Measurements from ENCODE around the gene MRPL27. TPM values are rescaled to one million over a fixed set of nuclear protein-coding genes. Genes with fewer than 3 reads are reported as not detected.
"Not testable (repeated sequence)": the region's sequence is repeated elsewhere in the genome, so short reads cannot be mapped to it uniquely, and the experiment has no call there.

The MRPL27 gene
- total RNA-seq, 1 donor from 2014 or later: 55.5 TPM

DNA sequence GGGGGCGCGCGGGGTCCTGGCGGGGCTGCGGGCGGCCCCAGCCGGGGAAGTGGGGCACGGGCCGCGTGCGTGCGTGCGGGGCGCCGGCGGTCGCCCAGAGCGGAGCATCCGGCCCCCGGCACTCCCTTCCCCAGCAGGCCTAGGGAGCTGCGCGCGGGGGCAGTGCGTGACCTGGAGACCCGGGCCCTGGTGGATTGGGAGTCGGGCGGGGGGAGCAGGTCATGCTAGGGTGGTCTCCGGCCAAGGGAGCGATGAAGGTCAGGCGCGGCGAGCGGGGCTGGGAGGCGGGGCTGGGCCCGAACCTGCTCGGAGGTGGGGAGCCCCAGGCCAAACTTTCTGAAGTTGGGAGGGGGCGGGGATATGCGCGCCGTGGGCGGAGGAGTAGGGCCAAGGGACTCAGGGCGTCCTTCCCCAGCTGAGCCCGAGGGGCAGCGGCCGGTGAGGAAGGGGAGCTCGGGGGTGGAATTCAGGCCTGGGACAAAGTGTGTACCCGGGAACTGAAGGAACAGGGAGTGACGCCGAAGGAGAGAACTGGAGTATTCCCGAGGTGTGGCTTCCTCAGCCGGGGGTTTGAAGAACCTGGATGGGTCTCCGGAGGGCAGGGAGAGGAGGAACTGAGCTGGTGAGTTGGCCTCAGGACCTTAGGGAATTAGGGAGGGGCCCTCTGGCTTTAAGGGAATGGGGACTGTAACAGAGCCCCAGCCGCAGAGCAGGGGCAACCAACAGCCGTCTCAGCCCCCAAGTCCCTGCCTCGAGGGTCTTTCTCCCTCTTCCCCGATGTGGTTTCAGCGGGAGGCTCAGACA lies 26.5 kb downstream of the MRPL27 start:
- no peak for DNase-seq (ENCODE audit: low spot score)

GRCh38 chr17:50345432-50346312 lies 27.3 kb downstream of the MRPL27 start, which contains the start of gene XYLT2:
XYLT2 (plus strand) TSS chr17:50346126; CDS start chr17:50346141, 15 bp downstream.
- DNase-seq (ENCODE audit: low spot score): peak; percentile 88

GRCh38 chr17:50344731-50345365 lies 28.1 kb downstream of the MRPL27 start:
- DNase-seq (ENCODE audit: low spot score): no peak

DNA sequence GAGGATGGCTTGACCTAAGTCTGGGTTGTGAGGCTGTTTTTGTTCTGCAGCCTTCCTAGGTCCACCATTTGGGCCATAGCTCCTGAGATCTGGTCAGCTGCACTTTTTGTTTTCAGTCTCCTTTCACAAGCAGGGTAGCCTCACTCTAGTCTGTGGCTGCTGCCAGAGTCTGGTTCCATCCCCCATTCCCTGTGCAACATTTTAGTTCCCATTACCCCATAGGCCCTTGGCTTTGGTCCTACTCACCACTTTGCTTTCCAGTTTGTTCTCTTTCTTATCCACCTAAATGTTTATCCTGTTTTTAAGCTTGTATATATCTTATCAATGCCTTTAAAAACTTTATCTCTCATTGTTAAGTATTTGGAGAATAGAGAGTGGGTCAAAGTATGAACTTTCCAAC lies 33.6 kb downstream of the MRPL27 start:
- no peak for DNase-seq (ENCODE audit: low spot score)

GRCh38 chr17:50338645-50339044 lies 34.3 kb downstream of the MRPL27 start:
- no peak for DNase-seq (ENCODE audit: low spot score)

GRCh38 chr17:50337956-50338355 lies 35.0 kb downstream of the MRPL27 start:
- DNase-seq (ENCODE audit: low spot score): no peak

- DNase-seq (ENCODE audit: low spot score): not testable (repeated sequence)
These were observed 39.5 kb downstream of the MRPL27 start for GRCh38 chr17:50333291-50334057.

GRCh38 chr17:50332196-50332595 lies 40.8 kb downstream of the MRPL27 start:
- no peak for DNase-seq (ENCODE audit: low spot score)

DNA sequence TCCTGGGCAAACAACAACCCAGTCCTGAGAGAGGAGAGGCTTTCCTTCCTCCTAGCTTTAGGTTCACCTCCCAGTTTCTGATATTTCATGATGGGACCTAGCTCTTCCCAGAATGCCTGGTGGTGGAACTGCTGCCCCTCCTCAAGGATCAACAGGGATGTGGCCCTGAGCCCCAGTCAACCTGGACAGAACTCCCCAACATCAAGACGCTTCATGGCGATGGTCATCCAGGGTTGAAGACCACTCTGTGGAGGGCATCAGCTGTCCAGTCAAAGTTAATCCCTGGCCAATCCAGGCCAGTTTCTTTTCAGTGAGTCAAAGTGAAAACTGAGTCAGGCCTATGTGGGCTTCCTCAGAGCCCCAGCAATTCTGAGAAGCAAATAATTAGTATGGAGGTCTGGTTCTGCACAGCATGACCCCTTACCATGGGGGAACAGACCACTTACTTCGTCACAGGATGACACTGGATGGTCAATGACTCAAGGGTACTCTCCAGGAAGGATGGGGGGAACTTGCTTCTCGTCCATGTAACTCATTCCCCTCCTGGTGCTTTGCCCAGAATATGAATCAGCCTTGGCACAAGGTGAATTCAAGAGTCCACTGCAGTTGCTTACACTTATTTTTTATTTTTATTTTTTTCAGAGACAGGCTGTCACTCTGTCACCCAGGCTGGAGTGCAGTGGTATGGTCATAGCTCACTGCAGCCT lies 41.7 kb downstream of the MRPL27 start:
- DNase-seq (ENCODE audit: low spot score): no peak

- no peak for DNase-seq (ENCODE audit: low spot score)
These were observed 42.7 kb downstream of the MRPL27 start for GRCh38 chr17:50330151-50330775.

DNA sequence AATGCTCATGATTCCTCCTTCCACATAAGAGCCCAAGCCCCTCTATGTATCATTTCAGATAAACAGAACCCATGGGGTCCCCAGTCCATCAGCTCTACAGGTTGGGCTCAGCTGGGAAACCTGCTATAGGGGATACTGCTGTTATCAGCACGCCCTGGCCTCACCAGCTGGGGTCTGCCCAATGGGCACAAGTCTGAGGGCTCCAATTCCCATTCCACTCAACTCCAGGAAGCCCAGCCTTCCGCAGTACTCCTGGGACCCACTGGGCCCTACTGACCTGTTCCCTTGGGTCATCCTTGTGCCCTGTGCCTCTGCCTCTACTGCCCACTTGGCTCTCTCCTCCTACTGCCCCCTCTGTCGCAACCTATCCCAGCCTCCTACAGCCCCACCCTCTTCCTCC lies 43.3 kb downstream of the MRPL27 start:
- DNase-seq (ENCODE audit: low spot score): no peak

- no peak for DNase-seq (ENCODE audit: low spot score)
These were observed 44.3 kb downstream of the MRPL27 start for GRCh38 chr17:50328363-50329325.

- DNase-seq (ENCODE audit: low spot score): no peak
These were observed 46.1 kb downstream of the MRPL27 start for GRCh38 chr17:50326831-50327364.

DNA sequence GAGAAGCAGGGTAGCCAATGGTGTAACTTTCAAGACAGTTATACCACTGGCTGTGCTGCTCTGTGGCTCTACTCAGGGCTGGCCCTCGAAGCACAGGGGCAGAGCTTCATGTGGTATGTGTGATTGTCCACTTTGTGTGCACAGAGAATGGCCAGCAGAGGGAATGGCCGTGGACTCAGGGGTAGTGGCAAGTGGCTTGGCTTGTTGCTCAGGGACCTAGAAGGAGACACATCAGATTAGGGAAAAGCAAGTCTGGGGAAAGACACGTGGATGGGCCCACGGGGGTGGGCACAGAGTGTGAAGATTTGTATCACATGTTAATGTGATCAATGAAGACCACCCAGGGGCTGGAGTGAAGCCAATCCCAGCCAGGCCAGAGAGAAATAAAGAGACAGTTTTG lies 47.1 kb downstream of the MRPL27 start:
- DNase-seq (ENCODE audit: low spot score): no peak

- no peak for DNase-seq (ENCODE audit: low spot score)
These were observed 49.9 kb downstream of the MRPL27 start for GRCh38 chr17:50323060-50323459.

DNA sequence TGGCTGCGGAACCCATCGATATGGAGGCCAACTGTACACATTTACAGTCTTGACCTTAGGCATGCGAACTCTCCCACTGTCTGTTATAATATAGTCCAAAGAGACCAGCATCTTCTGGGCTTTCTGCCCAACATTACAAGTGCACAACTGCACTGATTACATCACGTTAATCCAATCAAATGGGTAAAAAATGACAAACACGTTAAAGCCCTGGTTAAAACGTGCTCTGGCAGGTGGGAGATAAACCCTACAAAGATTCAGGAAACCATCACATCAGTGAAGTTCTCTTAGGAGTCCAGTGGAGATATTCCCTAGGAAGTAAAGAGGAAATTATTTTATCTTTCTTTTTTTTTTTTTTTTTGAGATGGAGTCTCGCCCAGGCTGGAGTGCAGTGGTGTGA lies 50.7 kb downstream of the MRPL27 start:
- no peak for DNase-seq (ENCODE audit: low spot score)

- DNase-seq (ENCODE audit: low spot score): no peak
These were observed 53.5 kb downstream of the MRPL27 start for GRCh38 chr17:50319306-50320004.
